ENCODE measurements around the gene USP46.

The USP46 gene

GRCh38 chr4:52566136-52567031 lies 92.7 kb downstream of the USP46 start:
- no peak for DNase-seq

- peak; percentile 62 for DNase-seq
These were observed 98.2 kb downstream of the USP46 start for GRCh38 chr4:52560844-52561280.

- DNase-seq: no peak
These were observed 103.8 kb downstream of the USP46 start for GRCh38 chr4:52555356-52555716.

- DNase-seq: no peak
These were observed 104.3 kb downstream of the USP46 start for GRCh38 chr4:52554612-52555355.

GRCh38 chr4:52552778-52553177 lies 106.3 kb downstream of the USP46 start:
- DNase-seq: no peak

GRCh38 chr4:52551487-52551886 lies 107.6 kb downstream of the USP46 start:
- DNase-seq: no peak

- DNase-seq: peak; percentile 18
These were observed 108.9 kb downstream of the USP46 start for GRCh38 chr4:52550186-52550585.

GRCh38 chr4:52548818-52549570 lies 110.1 kb downstream of the USP46 start:
- no peak for DNase-seq

- no peak for DNase-seq
These were observed 112.7 kb downstream of the USP46 start for GRCh38 chr4:52546449-52546848.

GRCh38 chr4:52545099-52546069 lies 113.7 kb downstream of the USP46 start:
- DNase-seq: peak; percentile 60

All from kidney glomerular epithelial cell (primary cell).